Stromal cell of bone marrow (primary cell): ENCODE measurements around the gene PSMB8.

Experiments
- DNase-seq: peaks from one replicate; pipeline ENCODE4 v3.0.0-alpha.2; 2012; ENCODE audit warnings: low read depth

The PSMB8 gene

GRCh38 chr6:32855467-32856174 lies 11.8 kb upstream of the PSMB8 start:
- DNase-seq, result no peak

- DNase-seq, result no peak
These were observed 10.7 kb upstream of the PSMB8 start for GRCh38 chr6:32854376-32855178.

- DNase-seq, result peak; percentile 88
These were observed 9.9 kb upstream of the PSMB8 start, which contains the start of the genes PSMB9 and TAP1 for GRCh38 chr6:32853541-32854375. Gene PSMB9, plus strand, starts transcription at chr6:32854192. Its CDS starts 38 bp downstream, at chr6:32854230. Gene TAP1, minus strand, starts transcription at chr6:32853704. Its CDS starts 68 bp downstream, at chr6:32853636.

- DNase-seq, result no peak
These were observed 9.1 kb upstream of the PSMB8 start for GRCh38 chr6:32852844-32853540.

GRCh38 chr6:32852018-32852843 lies 8.4 kb upstream of the PSMB8 start:
- DNase-seq, result no peak

- no peak for DNase-seq
These were observed 7.2 kb upstream of the PSMB8 start for GRCh38 chr6:32851025-32851424.

- no peak for DNase-seq
These were observed 5.3 kb upstream of the PSMB8 start for GRCh38 chr6:32849126-32849525.

GRCh38 chr6:32847795-32848194 lies 3.9 kb upstream of the PSMB8 start:
- no peak for DNase-seq

GRCh38 chr6:32847004-32847403 lies 3.2 kb upstream of the PSMB8 start:
- DNase-seq, result no peak

- DNase-seq, result no peak
These were observed 1.6 kb upstream of the PSMB8 start for GRCh38 chr6:32845384-32845884.

GRCh38 chr6:32844839-32845383 lies 1.1 kb upstream of the PSMB8 start:
- DNase-seq, result no peak

GRCh38 chr6:32843331-32843978 lies 392 bp downstream of the PSMB8 start:
- DNase-seq, result no peak

- DNase-seq, result no peak
These were observed 1.2 kb downstream of the PSMB8 start for GRCh38 chr6:32842690-32843089.

- no peak for DNase-seq
These were observed 1.7 kb downstream of the PSMB8 start for GRCh38 chr6:32842021-32842650.

- no peak for DNase-seq
These were observed 3.1 kb downstream of the PSMB8 start for GRCh38 chr6:32840604-32841246.

- DNase-seq, result no peak
These were observed 4.5 kb downstream of the PSMB8 start for GRCh38 chr6:32839356-32839755.

GRCh38 chr6:32838114-32838958 lies 5.5 kb downstream of the PSMB8 start, which contains the start of gene TAP2:
Gene TAP2, minus strand, starts transcription at chr6:32838739. Its CDS starts 506 bp downstream, at chr6:32838233.
- DNase-seq, result peak; percentile 86

- DNase-seq, result no peak
These were observed 6.2 kb downstream of the PSMB8 start for GRCh38 chr6:32837651-32838113.
